GM19239 (cell line): ENCODE results near the gene DSCAM.
"Not testable (repeated sequence)": the region's sequence is repeated elsewhere in the genome, so short reads cannot be mapped to it uniquely, and the experiment has no call there.

Source experiments
- DNase-seq: peaks from one replicate; pipeline ENCODE4 v3.0.0; 2011; ENCODE audit warnings: low spot score; ENCODE audit not compliant: insufficient read length
- FAIRE-seq: peaks from 2 replicates; lab custom pipeline; 2011; peaks lifted over from hg19 to GRCh38; lab: Jason Lieb, UNC

DSCAM gene

GRCh38 chr21:40282912-40283886 lies 563.8 kb downstream of the DSCAM start:
- FAIRE-seq (no peak), DNase-seq (no peak)

- DNase-seq (no peak), FAIRE-seq (no peak)
Measured at GRCh38 chr21:40278345-40278744, 568.6 kb downstream of the DSCAM start.

GRCh38 chr21:40276001-40276400 lies 571.0 kb downstream of the DSCAM start:
- DNase-seq (no peak), FAIRE-seq (no peak)

- no peak for DNase-seq
- FAIRE-seq = no peak
Measured at GRCh38 chr21:40272037-40272436, 574.9 kb downstream of the DSCAM start.

- no peak for FAIRE-seq
- DNase-seq = no peak
Measured at GRCh38 chr21:40271164-40271563, 575.8 kb downstream of the DSCAM start.

- FAIRE-seq (no peak), DNase-seq (no peak)
Measured at GRCh38 chr21:40270047-40270446, 576.9 kb downstream of the DSCAM start.

- DNase-seq (no peak), FAIRE-seq (no peak)
Measured at GRCh38 chr21:40269239-40269638, 577.7 kb downstream of the DSCAM start.

GRCh38 chr21:40258456-40258855 lies 588.5 kb downstream of the DSCAM start:
- not testable (repeated sequence) for FAIRE-seq, DNase-seq

GRCh38 chr21:40257342-40257741 lies 589.6 kb downstream of the DSCAM start:
- no peak for FAIRE-seq
- no peak for DNase-seq

GRCh38 chr21:40255518-40256444 lies 591.2 kb downstream of the DSCAM start:
- DNase-seq = no peak
- FAIRE-seq = no peak

GRCh38 chr21:40254540-40255465 lies 592.2 kb downstream of the DSCAM start:
- DNase-seq = no peak

GRCh38 chr21:40253112-40253511 lies 593.8 kb downstream of the DSCAM start:
- no peak for FAIRE-seq

More at GRCh38 chr21:40254540-40255465, 592.2 kb downstream of the DSCAM start:
- no peak for FAIRE-seq

GRCh38 chr21:40250514-40251294 lies 596.3 kb downstream of the DSCAM start:
- FAIRE-seq (no peak), DNase-seq (no peak)

More at GRCh38 chr21:40253112-40253511, 593.8 kb downstream of the DSCAM start:
- no peak for DNase-seq

- FAIRE-seq (no peak), DNase-seq (no peak)
Measured at GRCh38 chr21:40244981-40245380, 602.0 kb downstream of the DSCAM start.

GRCh38 chr21:40243685-40244084 lies 603.3 kb downstream of the DSCAM start:
- no peak for FAIRE-seq
- DNase-seq = no peak

- no peak for DNase-seq
Measured at GRCh38 chr21:40242586-40243265, 604.2 kb downstream of the DSCAM start.

GRCh38 chr21:40235528-40235927 lies 611.4 kb downstream of the DSCAM start:
- DNase-seq (no peak), FAIRE-seq (no peak)

More at GRCh38 chr21:40242586-40243265, 604.2 kb downstream of the DSCAM start:
- FAIRE-seq = no peak

GRCh38 chr21:40231979-40232378 lies 615.0 kb downstream of the DSCAM start:
- no peak for FAIRE-seq
- DNase-seq = no peak
